Hypothalamus (tissue), 51 donors: ENCODE measurements around the gene OR52H1.

Experiments
- DNase-seq, 51 donors: peaks; one replicate each; lab custom pipeline; 2025; lab: John Stamatoyannopoulos, UW

OR52H1 gene

GRCh38 chr11:5536482-5536881 is 11.9 kb downstream of the OR52H1 start:
- no peak for DNase-seq

GRCh38 chr11:5534046-5534445 is 14.3 kb downstream of the OR52H1 start:
- no peak for DNase-seq

- no peak for DNase-seq
Measured at GRCh38 chr11:5531053-5531831, 17.1 kb downstream of the OR52H1 start.

DNA sequence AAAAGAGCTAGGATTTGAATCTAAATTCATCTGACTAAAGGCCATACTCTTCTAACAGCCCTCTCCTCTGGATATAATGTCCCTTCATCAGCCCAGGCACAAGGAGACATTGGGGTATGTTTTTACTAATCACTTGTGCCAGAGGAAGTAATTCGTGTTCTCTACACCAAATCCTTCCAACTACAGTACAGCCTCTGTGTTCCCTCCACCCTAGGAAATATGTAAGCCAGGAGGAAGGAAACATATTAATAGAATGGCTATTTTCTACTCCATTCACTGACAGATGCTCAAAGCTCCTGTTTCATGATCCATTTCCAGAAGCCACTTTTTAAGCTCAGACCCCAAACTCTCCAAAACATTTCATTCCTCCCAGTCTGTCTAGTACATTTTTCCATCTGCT is 19.8 kb downstream of the OR52H1 start:
- DNase-seq, result no peak

- DNase-seq, result no peak
Measured at GRCh38 chr11:5527716-5528115, 20.6 kb downstream of the OR52H1 start.

DNA sequence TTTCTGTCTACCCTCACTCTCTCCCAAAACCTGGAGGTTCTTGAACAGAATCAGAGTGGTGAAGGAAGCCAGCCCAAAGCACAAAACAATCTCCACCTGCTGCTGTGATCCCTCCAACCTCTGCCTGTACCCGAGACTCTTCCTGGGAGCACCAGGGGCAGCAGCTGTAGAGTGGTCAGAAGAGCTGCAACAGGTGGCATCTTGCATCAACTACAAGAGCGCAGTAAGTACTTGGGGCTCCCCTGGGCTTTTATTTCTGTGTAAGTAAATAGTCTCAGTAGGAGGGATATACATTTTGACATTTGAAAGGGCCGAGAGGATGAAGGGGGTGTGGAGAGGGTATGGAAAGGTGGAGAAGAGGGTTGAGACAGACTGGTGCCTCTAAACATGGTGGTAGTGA is 23.6 kb downstream of the OR52H1 start:
- DNase-seq, result no peak

DNA sequence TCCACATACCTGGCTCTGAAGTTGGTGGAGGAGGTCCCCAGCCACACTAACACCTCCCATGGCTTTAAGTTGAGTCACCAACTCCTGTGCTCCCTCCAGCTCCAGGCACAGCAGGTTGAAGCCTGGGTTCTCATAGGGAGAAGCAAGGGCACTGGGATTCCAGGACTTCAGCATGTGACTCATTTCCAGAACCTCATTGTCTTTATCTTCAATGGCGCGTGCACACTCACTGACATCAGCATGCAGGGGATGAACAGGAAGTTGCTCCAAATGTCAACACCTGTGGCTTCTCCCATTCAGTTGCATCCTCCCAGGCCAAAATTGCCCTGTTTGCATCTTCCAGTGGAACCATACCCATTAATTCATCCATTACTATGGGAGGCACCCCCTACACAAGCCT is 26.0 kb downstream of the OR52H1 start:
- no peak for DNase-seq

- no peak for DNase-seq
Measured at GRCh38 chr11:5521540-5521939, 26.8 kb downstream of the OR52H1 start.

DNA sequence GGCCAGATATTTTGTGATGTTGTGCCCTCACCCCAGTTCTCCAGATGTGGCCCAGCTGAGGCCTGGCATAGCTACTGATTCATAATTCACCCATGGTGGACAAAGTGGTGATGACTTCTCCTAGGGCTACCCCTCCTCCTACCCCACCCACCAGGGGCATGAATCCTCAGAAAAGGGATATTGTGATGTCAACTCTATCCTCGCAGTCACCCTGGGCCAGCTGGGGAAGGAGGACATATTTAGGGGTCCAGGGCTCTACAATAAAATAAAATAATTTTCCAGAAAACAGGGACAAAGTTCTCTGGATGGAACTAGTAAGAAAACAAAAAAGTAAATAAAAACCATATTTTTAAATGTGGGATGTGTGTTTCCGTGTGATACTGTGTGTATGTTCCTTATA is 31.7 kb downstream of the OR52H1 start, which contains the start of gene UBQLNL:
Gene UBQLNL (minus strand): TSS at position 101 of the 400 bp plus-strand sequence. CDS start 258 bp downstream, outside the sequence.
- DNase-seq, result no peak

- no peak for DNase-seq
Measured at GRCh38 chr11:5514841-5515240, 33.5 kb downstream of the OR52H1 start.

GRCh38 chr11:5509803-5510202 is 38.5 kb downstream of the OR52H1 start, which contains the start of gene UBQLN3:
TSS of gene UBQLN3 (minus strand) at chr11:5509957. CDS start at chr11:5509558, 399 bp downstream.
- DNase-seq, result no peak

DNA sequence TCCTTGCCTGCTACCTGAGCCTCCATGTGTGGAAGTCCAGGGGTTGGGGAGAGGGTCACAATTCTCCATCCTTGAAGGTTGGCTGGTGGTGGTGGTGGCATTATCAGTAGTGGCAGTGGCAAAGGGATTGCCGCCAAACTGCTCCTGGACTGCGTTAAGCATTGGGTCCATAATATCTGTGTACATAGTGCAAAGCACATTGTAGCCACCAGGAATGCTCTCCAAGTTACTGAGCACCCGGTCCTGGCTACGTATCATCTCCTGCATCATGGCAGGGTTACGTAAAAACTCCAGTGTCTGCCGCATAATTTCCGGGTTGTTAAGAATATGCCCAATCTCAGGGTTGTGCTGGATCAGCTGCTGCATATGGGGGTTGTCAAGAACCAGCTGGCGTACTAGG is 39.7 kb downstream of the OR52H1 start:
- no peak for DNase-seq

DNA sequence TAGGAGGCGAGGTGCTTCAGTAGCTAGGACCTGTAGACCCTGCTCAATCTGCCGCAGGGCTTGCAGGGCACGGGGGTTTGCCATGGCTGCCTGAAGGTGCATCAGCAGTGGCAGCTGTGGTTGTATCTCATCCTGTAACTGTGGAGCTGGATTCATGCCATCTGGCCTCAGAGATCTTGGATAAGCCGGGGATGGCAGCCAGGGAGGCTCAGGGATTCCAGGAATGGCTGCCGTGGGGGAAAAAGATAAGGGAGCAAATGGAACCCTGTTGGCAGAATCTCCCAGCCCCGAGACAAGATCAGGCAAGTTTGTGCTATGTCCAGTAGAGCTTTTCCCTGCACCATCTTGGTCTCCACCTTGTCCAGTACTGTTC is 40.4 kb downstream of the OR52H1 start:
- DNase-seq, result no peak

DNA sequence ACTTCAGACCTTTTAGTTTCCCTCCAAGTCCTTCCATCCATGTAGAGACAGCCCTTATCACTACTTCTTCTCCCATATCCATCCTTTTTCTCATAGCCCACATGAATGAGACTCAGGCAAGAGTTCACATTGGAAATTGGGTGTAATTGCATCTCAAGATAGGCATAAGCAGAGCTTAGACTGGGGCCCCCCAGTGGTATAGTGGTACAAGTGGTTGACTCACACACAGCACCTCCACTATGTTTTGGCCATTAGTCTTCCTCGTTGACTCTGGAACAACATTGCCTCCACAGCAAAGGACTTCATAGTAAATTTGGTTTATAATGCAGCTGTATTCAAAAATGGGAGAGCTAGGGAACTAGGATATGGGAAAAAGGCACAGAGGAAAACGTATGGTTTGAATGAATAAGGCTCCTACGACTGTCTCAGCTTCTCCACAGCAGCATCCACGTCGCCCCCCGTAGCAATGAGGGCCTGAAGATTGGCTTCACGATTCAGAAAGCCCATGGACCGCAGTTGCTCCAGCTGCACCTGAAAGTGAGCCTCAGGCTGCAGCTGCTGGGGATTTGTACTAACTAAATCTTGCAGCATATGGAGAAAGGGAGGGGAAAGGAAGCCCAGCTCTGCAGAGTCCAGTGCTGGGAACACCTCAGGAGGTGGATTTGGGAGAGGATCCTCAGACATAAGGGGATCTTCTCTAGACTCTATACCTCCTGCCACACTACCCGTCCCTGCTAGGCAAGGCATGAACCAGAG is 41.0 kb downstream of the OR52H1 start:
- no peak for DNase-seq

DNA sequence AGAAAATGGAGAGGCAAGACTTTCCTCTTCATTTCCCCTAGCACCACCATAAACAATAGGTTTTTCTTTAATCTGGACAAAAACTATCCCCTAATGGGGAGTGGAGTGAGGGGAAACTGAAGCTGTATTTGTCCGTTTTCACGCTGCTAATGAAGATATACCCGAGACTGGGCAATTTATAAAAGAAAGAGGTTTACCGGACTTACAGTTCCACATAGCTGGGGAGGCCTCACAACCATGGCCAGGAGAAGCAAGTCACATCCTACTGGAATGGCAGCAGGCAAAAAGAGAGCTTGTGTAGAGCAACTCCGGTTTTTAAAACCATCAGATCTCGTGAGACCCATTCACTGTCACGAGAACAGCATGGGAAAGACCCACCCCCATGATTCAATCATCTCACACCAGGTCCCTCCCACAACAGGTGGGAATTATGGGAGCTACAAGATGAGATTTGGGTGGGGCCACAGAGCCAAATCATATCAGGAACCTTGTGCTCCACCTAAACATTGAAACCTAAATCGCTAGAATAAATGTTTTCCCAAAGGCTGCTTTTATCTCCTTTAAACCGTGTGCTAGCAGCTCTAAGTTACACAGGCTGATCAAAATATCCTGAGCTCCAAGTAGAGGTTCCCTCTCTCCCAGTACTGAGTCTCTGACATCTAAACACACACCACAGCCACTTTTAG is 42.8 kb downstream of the OR52H1 start:
- no peak for DNase-seq

DNA sequence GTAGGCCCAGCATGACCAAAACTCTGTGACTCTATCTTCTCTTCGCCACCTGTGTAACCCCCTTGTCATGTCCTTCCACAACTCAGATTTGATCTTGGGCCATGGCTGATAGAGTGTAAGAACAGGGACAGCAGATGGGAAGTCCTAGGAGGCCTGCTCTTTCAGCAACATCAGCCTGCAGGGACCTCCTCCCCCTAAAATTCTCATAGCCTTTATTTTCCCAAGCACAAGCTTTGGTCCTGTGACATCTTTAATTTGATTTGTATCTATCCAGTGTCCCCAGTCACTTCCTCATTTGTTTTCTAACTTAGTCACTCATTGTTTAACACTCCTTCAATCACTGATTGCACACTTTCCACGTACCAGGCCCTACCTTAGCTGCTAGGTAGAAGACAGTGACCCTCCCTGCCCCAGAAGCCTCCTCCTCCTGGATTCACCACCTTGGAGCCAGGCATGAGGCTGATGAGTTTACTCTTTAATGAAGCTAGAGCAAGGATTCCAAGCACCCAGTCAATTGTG is 43.9 kb downstream of the OR52H1 start:
- DNase-seq, result no peak

GRCh38 chr11:5500393-5500801 is 47.9 kb downstream of the OR52H1 start:
- no peak for DNase-seq

DNA sequence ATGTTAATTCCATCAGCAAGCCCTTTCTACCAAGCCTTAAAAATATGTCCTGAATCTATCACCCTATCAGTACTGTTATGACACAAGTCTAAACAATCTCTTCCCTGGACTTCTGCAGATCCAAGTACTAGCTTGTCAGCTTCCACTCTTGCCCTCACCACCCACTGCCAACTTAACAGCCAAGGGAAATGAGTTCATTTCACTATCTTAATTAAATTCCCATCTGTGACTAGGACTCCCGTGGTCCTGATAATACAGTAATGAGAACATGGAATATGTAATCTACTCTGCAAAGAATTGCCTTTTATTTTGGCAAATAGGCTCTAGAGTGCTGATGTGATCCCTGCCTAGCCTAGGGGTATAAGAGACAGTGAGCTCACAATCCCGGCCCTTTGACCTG is 48.7 kb downstream of the OR52H1 start:
- no peak for DNase-seq
